NCI-H69 (cell line): ENCODE results near the gene GIT1.

ENCODE experiments used
- DNase-seq: peaks from one replicate; lab custom pipeline; 2025; lab: John Stamatoyannopoulos, UW

GIT1 gene, protein sequence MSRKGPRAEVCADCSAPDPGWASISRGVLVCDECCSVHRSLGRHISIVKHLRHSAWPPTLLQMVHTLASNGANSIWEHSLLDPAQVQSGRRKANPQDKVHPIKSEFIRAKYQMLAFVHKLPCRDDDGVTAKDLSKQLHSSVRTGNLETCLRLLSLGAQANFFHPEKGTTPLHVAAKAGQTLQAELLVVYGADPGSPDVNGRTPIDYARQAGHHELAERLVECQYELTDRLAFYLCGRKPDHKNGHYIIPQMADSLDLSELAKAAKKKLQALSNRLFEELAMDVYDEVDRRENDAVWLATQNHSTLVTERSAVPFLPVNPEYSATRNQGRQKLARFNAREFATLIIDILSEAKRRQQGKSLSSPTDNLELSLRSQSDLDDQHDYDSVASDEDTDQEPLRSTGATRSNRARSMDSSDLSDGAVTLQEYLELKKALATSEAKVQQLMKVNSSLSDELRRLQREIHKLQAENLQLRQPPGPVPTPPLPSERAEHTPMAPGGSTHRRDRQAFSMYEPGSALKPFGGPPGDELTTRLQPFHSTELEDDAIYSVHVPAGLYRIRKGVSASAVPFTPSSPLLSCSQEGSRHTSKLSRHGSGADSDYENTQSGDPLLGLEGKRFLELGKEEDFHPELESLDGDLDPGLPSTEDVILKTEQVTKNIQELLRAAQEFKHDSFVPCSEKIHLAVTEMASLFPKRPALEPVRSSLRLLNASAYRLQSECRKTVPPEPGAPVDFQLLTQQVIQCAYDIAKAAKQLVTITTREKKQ

DNA sequence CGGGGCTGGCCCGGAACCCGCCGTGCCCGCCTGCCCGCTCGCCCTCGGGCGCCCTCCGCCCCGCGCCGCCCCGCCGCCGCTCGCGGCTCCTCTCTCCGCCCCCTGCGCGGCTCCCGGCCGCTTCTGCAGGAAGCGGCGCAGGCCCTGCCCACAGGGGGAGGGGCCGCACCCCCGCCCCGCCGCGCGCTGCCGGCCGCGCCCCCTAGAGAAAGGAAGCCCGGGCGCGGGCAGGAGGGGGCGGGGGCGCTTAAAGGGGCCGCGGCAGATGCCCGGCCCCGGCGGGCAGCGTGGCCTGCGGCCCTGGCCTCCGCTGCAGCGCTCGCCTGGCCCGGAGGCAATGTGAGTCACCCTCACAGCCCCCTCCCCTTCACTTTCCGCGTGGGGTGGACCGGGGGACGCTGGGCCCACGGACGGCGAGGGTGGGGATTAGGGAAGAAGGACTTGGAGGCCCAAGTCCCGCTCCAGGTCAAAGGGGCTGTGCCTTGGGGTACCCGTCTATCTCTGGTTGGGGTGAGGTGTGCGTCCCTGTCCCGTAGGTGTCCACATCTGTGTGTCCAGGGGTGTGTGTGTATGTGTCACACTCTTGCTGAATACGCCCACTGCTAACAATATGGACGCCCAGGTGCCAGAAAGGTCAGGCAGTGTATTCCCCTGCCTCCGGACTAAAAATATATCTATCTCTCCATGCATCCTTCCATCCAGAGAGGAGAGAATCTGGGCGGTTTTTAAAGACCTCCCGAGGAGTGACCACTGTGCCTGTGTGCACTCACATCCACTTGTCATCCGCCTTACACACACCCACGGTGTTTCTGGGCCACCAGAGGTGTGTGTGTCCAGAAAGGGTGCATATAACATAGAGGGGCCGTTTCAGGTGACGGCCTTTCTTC is at the start of gene GIT1:
TSS of gene GIT1 (minus strand) at position 125 of the 887 bp plus-strand sequence. CDS start 270 bp downstream, outside the sequence.
- peak; percentile 97 for DNase-seq

- DNase-seq: no peak
Observed at GRCh38 chr17:29633886-29634285, 44.4 kb upstream of the GIT1 start.

DNA sequence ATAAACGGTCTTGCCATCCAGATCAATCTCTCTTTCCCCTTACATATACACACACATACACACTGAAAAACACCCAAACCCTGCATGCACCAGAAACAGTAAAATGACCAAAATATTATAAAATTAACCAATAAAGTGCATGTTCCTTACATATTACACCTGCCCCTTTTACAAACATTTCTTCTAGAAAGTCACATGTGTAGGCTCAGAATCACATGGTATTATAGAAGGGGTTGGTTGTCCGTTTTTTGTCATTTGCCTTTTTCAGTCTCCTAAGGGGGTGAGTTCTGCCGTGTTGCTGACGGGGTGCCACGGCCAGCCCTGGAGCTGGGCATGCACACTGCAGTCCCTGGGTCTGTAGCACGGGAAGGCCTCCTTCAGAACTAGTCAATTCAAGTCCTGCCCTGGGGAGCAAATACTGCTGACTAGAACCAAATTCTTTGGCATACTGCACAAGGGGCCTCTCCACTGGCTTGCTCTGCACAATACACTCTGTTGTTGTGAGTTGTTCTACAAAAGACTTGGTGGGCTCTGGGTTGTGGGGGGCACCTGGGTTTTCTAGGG is 41.3 kb upstream of the GIT1 start:
- no peak for DNase-seq

GRCh38 chr17:29629839-29630238 is 40.4 kb upstream of the GIT1 start:
- DNase-seq: no peak

DNA sequence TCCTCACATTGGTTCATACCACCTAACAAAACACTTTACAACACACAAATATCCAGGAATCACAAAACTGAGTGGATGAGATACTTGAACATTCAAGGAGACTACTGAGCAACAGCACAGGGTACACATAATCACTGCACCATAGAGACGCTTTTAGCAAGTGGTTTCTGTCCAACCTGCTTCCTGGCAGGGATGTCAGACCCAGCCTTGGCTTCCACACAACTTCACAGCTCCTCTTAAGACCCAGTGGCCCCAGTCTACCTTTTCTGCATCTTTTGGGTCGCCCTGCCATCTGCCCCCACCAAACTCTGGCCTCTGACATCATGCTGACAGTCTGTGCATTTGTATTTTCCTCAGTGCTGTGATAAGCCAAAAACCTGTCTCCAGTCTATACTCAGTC is 39.2 kb upstream of the GIT1 start:
- DNase-seq: no peak

DNA sequence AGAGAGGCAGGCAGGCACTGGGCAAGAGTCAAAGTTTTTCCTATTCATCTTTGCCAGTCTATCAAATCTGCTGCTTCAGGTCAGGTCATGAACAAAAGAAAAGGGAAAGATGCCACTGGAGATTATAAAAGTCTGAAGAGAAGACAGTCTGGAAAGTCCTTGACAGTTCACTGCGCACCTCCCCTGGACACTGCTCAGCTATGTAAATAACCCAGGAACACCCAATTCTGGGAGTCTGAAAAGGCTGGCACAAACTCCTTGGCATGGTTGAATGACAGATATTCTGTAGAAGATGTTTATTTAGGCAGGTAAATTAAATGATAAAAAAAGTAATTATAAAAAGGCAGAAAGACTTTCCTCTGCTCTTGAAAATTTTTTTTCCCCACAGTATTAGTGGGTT is 38.5 kb upstream of the GIT1 start:
- no peak for DNase-seq

- peak; percentile 29 for DNase-seq
Observed at GRCh38 chr17:29625037-29625750, 35.7 kb upstream of the GIT1 start.

DNA sequence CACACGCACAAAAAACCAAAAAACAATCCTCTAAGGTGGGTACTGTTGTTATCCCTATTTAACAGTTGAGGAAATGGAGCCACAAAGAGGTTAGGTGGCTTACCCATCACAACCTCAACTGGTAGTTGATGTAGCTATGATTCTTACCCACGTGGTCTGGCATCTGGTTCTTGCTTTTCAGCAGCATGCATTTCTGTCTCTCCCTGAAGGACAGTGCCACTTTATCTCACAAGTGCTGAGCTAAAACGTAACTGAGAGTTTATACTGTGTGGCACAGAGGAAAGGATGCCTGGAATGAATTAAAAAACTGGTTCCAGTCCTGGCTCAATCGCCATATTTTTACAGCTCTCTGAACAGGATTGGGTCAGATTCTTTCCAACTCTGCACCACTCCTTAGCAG is 35.1 kb upstream of the GIT1 start:
- DNase-seq: no peak

GRCh38 chr17:29623283-29623647 is 33.8 kb upstream of the GIT1 start:
- DNase-seq: no peak

- DNase-seq: peak; percentile 91
Observed at GRCh38 chr17:29622337-29623282, 33.2 kb upstream of the GIT1 start, which contains the start of gene CORO6. TSS of gene CORO6 (minus strand) at chr17:29622912. CDS start at chr17:29621421, 1,491 bp downstream.

- peak; percentile 35 for DNase-seq
Observed at GRCh38 chr17:29621751-29622194, 32.3 kb upstream of the GIT1 start.

- DNase-seq: no peak
Observed at GRCh38 chr17:29620779-29621500, 31.5 kb upstream of the GIT1 start.

DNA sequence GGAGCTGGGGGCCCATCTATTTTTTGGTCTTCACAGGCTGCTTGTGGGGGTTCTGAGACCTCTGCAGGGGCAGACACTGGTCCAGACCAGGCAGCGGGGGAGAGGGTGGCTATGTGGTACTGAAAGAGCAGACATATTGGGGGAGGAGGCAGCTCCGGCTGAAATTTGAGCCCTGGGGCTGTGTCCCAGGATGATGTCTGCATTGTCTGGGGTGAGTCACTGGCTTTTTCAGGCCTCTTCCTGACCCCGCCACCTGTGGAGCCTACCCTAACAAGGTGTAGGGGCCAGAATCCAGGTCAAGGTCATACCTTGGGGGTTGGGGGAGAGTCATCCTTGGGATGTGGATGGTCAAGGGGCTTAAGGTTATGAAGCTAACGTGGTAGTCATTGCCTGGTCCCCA is 30.8 kb upstream of the GIT1 start:
- peak; percentile 26 for DNase-seq

DNA sequence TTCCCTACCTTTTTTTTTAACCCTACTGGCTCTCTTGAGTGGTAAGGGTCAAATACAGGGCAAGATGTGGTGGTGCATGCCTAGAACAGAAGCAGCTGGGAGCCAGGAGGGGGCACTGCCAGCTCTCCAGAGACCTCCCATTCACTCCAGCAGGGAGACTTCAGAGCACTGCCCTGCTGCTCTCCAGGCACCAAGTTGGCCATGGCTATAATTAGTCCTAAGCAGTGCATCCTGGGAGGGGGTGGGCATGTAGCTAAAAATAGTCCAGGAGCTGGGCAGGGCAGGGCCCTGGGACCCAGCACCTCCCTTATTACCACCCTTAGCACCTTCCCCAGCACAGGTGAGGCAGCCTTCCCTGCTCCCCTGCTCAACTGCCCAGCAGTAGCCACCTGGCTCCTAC is 29.8 kb upstream of the GIT1 start:
- DNase-seq: peak; percentile 76

DNA sequence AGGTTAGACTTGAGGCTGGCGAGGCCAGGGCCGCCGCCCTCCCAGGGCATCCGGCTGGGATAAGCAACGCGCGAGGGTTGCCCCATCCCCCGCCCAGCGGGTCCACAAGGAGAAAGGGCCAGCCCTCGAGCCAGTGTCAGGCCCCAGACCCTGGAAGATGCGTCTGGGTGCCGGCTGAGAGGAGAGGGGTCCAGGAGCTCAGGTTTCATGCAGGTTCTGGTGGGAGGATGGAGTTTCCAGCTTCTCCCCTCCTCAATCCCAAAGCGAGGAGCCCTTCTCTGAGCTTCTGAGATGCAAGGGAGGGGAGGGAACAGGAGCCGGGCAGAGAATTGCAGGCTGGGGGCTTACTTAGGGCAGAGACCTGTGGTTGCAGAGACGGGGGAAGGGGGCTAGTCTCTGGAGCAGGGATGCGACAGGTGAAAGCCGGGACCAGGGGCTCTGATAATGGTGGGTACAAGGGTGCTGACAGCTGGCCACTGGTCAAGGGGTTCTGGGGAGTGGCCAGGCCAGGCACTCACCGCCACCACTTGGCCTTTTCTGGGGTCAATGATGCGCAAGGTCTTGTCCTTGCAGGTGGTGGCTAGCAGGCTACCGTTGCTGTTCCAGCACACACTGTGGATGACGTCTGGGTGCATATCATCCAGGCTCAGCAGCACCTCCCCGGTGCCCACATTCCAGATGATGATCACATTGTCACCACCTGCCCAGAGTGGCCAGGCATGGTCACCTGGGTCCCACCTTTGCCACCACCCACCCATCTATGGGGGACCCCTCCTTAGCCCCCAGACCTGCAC is 29.0 kb upstream of the GIT1 start:
- DNase-seq: no peak

DNA sequence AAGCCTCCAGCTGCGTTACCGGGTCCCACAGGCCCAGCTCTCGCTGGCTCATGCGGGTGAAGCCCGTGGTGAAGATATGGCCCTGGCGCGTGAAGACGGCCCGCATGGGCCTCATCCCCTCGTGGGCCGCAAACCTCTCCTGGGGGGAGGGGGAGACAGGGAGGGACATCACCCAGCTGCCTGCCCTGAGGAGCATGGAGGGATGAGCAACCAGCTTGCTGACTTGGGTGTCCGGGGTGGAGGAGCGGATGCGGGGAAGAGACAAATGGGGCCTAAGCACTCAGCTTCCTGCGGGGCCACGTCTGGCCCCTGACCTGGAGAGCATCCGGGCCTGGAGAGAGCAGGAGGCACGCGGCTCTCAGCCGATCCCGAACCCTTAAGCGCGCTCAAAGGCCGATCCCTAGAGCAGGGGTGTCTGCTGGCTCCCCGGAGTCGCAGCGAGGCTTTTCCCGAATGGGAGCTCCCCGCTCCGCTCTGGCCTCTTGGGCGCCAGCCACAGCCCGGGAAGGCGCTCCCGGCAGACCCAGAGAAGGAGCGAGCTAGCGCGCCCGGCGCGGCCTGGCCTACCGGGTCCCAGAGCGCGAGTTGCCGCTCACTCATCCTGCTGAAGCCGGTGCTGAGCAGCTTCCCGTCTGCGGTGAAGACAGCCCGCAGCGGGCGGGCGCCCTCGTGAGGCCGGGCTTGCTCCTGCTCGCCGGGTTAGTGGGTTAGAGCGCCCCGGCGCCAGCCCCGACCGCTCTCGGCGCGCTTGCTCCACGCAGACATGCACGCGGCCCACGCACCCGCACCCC is 28.2 kb upstream of the GIT1 start:
- DNase-seq: peak; percentile 92

DNA sequence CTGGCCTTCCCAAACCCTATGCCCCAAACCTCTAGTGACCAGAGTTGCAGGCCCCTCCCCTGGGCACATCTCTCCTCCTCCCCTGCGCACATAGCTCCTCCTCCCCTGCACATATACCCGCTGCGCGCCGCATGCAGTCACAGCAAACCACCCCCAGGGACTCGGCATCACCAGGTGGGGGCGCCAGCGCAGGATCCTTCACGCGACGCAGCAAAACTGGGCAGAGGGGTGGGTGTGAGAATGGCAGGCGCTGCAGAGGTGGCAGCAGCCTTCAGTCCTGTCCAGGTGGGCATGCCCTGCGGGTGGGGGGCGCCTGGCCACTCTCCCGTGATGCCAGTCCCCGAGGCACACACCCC is 27.7 kb upstream of the GIT1 start:
- peak; percentile 92 for DNase-seq
